ENCODE data around the gene YBX2.

The YBX2 gene

DNA sequence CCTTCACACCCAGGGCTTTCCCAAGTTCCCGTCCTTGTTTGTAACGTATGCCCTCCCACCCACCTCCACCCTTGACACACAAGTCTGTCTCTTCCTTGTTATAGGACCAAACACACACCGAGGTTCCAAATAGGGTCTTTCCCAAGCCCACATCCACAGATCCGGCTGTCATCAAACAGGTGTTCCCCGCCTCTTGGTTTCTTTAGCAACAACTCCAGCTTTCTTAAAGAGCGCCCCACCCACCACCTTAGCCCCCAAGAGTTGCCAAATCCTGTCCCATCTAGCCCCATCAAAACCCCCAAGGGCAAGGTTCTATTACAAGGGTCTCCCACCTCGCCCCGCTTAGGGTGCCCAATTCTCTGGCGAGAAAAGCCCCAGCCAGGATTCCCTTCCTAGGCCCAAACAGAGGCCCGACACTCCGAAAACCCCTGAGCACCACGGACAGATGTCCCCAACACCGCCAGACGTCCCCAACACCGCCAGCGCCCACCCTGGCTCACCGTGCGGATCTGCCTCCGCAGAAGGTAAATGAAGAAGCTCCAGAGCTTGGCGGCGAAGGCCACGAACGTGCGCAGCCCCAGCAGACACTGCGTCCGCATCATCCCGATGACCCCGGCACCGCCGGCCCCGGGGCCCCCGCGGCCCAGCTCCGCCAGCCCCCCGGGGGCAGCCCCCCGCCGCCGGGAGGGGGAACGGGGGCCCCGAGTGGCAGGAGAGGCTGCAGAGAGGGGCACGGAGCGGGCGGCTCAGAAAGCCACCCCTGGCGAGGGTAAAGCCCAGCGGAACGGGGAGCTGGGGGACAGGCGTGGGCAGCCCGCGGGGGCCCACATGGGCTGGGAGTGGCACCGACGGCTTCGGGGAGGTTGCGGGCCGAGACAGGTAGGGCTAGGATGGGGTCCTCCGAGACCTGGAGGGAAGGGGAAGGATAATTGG, 43.5 kb downstream of the YBX2 start:
- Histone ChIP-seq H3K4me3 (replicated peaks; ENCODE audit: insufficient read depth, low read length) (peak overlapping the region; percentile 65), H3K27ac (replicated peaks) (peak overlapping the region; percentile 99), H3K27me3 (ENCODE audit: insufficient read depth, poor library complexity, severe bottlenecking) (no peaks in the 10 kb centered on the region)
- DNase-seq (ENCODE audit: low read depth in 1 of 2, low spot score in 1 of 2), result no peak
- no peak for TF ChIP-seq GABPA (IDR thresholded peaks at IDR 0.05; ENCODE audit: low read depth)
- TF ChIP-seq CTCF (IDR thresholded peaks at IDR 0.05; ENCODE audit: insufficient read depth, low read length), result no peak
- TF ChIP-seq REST (IDR thresholded peaks at IDR 0.05; ENCODE audit: insufficient replicate concordance, low read depth), result no peak
- TF ChIP-seq POLR2AphosphoS5 (IDR thresholded peaks at IDR 0.05; ENCODE audit: low read depth), result no peak
- no peak for TF ChIP-seq SPI1 (IDR thresholded peaks at IDR 0.05; ENCODE audit: borderline replicate concordance, low read depth)

DNA sequence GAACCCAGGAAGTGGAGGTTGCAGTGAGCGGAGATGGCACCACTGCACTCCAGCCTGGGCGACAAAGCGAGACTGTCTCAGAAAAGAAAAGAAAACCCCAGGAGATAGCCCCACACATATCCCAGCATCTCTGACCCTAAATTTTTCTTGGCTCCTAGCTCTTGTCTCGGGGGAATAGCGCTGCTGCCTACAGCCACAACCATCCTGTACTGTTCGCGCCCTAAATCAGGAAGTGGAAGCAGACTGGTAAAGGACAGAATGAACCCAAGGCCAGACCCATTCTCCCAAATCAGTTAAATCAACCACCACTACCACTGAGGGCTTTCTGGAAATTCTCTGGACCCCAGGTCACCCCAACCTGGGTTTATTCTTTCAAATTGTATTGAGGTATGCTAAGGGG, 44.6 kb downstream of the YBX2 start:
- TF ChIP-seq GABPA (IDR thresholded peaks at IDR 0.05; ENCODE audit: low read depth) (no peak), POLR2AphosphoS5 (IDR thresholded peaks at IDR 0.05; ENCODE audit: low read depth) (no peak), SPI1 (IDR thresholded peaks at IDR 0.05; ENCODE audit: borderline replicate concordance, low read depth) (peak; percentile 79), REST (IDR thresholded peaks at IDR 0.05; ENCODE audit: insufficient replicate concordance, low read depth) (no peak)
- peak overlapping the region; percentile 65 for H3K4me3 ChIP-seq (replicated peaks; ENCODE audit: insufficient read depth, low read length)
- peak overlapping the region; percentile 99 for H3K27ac ChIP-seq (replicated peaks)
- peak in 1 of 2 experiments; percentile 28 for DNase-seq (ENCODE audit: low read depth in 1 of 2, low spot score in 1 of 2)
- no peaks in the 10 kb centered on the region for H3K27me3 ChIP-seq (ENCODE audit: insufficient read depth, poor library complexity, severe bottlenecking)

GRCh38 chr17:7249214-7249613, 45.2 kb downstream of the YBX2 start:
- H3K27ac ChIP-seq (replicated peaks), result 0 out of 2 replicates have a peak overlapping the region, but pooled peaks have one; percentile 99
- H3K27me3 ChIP-seq (ENCODE audit: insufficient read depth, poor library complexity, severe bottlenecking), result no peaks in the 10 kb centered on the region
- no peak for DNase-seq (ENCODE audit: low read depth in 1 of 2, low spot score in 1 of 2)
- TF ChIP-seq REST (IDR thresholded peaks at IDR 0.05; ENCODE audit: insufficient replicate concordance, low read depth) (no peak), SPI1 (IDR thresholded peaks at IDR 0.05; ENCODE audit: borderline replicate concordance, low read depth) (no peak), GABPA (IDR thresholded peaks at IDR 0.05; ENCODE audit: low read depth) (no peak), CTCF (IDR thresholded peaks at IDR 0.05; ENCODE audit: insufficient read depth, low read length) (no peak), POLR2AphosphoS5 (IDR thresholded peaks at IDR 0.05; ENCODE audit: low read depth) (no peak)
- peak overlapping the region; percentile 65; the same call in 1 of the 2 replicates for H3K4me3 ChIP-seq (replicated peaks; ENCODE audit: insufficient read depth, low read length)

Data from HL-60 (cell line).